ENCODE data around the gene ECEL1.
"Not testable (repeated sequence)": the region's sequence is repeated elsewhere in the genome, so short reads cannot be mapped to it uniquely, and the experiment has no call there.

Gene ECEL1

DNA sequence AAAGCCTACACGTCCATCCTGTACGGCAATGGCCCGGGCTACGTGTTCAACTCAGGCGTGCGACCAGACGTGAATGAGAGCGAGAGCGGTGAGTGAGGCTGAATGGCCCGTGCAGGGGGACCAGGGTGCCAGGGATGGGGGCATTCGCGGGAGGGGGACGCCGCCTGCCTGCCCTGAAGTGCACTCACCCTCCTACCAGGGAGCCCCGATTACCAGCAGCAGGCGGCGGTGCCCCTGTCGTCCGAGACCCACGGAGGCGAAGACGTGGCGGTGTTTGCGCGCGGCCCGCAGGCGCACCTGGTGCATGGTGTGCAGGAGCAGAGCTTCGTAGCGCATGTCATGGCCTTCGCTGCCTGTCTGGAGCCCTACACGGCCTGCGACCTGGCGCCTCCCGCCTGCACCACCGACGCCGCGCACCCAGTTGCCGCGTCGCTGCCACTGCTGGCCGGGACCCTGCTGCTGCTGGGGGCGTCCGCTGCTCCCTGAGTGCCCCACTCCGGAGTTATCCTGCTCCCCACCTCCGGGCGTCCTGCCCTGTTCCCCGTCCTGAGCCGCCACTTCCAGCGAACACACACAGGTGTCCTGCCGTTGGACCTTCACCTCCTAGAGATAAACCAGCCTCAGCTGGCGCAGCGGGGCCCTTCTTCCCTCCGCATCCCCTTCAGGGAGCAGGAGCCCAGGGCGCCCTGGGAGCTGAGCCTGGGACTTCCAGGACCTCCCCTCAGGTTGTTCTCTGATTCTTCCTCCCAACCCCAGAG lies 28.8 kb downstream of the ECEL1 start:
- Histone ChIP-seq H3K9ac (ENCODE audit: low read depth, low read length) (no peak overlapping the region), H3K36me3 (ENCODE audit: control insufficient read depth, insufficient read depth, low read length) (no peaks in the 10 kb centered on the region), H3K27me3 (ENCODE audit: control insufficient read depth, insufficient read depth, low read length) (no peaks in the 10 kb centered on the region), H3K4me3 (ENCODE audit: low read depth, low read length) (no peak overlapping the region), H3K9me3 (ENCODE audit: control insufficient read depth, insufficient read depth, low read length) (no peaks in the 10 kb centered on the region), H3K4me1 (ENCODE audit: control insufficient read depth, insufficient read depth, low read length) (no peaks in the 10 kb centered on the region)

DNA sequence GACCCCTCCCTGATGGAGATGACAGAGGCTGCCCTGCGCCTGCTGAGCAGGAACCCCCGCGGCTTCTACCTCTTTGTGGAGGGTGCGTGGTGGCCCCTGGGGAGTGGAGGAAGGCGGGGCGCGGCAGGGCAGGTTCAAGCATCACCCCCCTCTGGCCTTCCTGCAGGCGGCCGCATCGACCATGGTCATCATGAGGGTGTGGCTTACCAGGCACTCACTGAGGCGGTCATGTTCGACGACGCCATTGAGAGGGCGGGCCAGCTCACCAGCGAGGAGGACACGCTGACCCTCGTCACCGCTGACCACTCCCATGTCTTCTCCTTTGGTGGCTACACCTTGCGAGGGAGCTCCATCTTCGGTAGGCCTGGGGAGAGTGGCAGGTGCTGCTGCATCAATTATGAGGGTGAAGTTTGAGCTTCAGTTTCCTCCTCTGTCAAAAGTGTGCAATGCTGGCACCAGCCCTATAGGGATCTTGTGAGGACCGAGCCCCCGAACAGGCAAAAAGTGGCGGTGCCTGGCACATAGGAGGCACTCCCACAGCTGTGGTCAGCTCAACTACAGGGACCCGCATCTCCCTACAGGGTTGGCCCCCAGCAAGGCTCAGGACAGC lies 29.5 kb downstream of the ECEL1 start:
- Histone ChIP-seq H3K4me1 (ENCODE audit: control insufficient read depth, insufficient read depth, low read length) (no peaks in the 10 kb centered on the region), H3K27me3 (ENCODE audit: control insufficient read depth, insufficient read depth, low read length) (no peaks in the 10 kb centered on the region)

DNA sequence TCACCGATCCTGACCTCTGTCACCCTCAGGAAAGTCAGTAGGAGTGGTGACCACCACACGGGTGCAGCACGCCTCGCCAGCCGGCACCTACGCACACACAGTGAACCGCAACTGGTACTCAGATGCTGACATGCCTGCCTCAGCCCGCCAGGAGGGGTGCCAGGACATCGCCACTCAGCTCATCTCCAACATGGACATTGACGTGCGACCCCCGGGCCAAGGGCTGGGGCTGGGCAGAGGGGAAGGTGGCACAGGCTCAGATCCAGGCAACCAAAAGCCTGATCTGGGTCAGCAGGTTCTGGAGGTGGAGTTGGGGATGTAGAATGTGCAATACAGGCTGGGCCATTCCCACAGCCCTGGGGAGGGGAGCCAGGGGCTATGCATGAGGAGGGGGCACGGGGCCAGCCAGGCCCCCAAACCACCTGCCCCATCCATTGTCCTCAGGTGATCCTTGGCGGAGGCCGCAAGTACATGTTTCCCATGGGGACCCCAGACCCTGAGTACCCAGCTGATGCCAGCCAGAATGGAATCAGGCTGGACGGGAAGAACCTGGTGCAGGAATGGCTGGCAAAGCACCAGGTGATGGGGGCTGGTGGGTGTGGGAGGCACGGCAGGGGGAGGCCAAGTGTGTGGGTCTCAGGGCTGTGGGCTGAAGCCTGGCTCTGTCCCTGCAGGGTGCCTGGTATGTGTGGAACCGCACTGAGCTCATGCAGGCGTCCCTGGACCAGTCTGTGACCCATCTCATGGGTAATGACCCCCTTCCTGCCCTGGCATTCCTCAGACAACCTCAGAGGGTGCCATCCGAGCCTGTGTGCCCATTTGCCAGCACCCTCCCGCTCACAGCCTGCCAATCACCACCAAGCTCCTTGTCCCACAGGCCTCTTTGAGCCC lies 30.3 kb downstream of the ECEL1 start:
- no peaks in the 10 kb centered on the region for H3K9me3 ChIP-seq (ENCODE audit: control insufficient read depth, insufficient read depth, low read length)
- H3K9ac ChIP-seq (ENCODE audit: low read depth, low read length) = no peak overlapping the region
- no peak overlapping the region for H3K4me3 ChIP-seq (ENCODE audit: low read depth, low read length)
- no peaks in the 10 kb centered on the region for H3K36me3 ChIP-seq (ENCODE audit: control insufficient read depth, insufficient read depth, low read length)
- no peaks in the 10 kb centered on the region for H3K27me3 ChIP-seq (ENCODE audit: control insufficient read depth, insufficient read depth, low read length)
- no peaks in the 10 kb centered on the region for H3K4me1 ChIP-seq (ENCODE audit: control insufficient read depth, insufficient read depth, low read length)

More for the DNA sequence above, 29.5 kb downstream of the ECEL1 start:
- Histone ChIP-seq H3K9me3 (ENCODE audit: control insufficient read depth, insufficient read depth, low read length) (no peaks in the 10 kb centered on the region), H3K36me3 (ENCODE audit: control insufficient read depth, insufficient read depth, low read length) (no peaks in the 10 kb centered on the region), H3K4me3 (ENCODE audit: low read depth, low read length) (no peak overlapping the region), H3K9ac (ENCODE audit: low read depth, low read length) (no peak overlapping the region)

DNA sequence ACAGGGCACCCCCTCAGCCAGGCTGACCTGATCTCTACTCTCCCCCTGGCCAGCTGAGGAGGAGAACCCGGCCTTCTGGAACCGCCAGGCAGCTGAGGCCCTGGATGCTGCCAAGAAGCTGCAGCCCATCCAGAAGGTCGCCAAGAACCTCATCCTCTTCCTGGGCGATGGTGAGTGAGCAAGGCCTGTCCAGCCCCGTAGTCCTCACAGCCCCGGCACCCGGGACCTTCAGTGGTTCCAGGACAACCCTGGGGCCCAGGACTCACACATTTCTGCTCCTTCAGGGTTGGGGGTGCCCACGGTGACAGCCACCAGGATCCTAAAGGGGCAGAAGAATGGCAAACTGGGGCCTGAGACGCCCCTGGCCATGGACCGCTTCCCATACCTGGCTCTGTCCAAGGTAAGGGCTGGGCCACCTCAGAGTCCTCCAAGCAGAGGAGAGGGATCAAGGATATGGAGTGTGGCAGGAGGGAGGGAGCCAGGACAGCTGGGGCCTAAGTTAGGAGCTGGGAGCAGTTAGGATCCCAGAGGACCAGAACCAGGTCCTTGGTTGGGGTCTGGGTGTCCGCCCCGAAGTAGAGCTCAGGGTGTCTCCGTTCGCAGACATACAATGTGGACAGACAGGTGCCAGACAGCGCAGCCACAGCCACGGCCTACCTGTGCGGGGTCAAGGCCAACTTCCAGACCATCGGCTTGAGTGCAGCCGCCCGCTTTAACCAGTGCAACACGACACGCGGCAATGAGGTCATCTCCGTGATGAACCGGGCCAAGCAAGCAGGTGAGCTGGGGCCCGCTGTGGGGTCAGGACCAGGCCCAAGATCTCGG lies 31.1 kb downstream of the ECEL1 start:
- Histone ChIP-seq H3K9ac (ENCODE audit: low read depth, low read length) (no peak overlapping the region), H3K27me3 (ENCODE audit: control insufficient read depth, insufficient read depth, low read length) (no peaks in the 10 kb centered on the region), H3K4me1 (ENCODE audit: control insufficient read depth, insufficient read depth, low read length) (no peaks in the 10 kb centered on the region), H3K4me3 (ENCODE audit: low read depth, low read length) (no peak overlapping the region), H3K9me3 (ENCODE audit: control insufficient read depth, insufficient read depth, low read length) (no peaks in the 10 kb centered on the region), H3K36me3 (ENCODE audit: control insufficient read depth, insufficient read depth, low read length) (no peaks in the 10 kb centered on the region)

DNA sequence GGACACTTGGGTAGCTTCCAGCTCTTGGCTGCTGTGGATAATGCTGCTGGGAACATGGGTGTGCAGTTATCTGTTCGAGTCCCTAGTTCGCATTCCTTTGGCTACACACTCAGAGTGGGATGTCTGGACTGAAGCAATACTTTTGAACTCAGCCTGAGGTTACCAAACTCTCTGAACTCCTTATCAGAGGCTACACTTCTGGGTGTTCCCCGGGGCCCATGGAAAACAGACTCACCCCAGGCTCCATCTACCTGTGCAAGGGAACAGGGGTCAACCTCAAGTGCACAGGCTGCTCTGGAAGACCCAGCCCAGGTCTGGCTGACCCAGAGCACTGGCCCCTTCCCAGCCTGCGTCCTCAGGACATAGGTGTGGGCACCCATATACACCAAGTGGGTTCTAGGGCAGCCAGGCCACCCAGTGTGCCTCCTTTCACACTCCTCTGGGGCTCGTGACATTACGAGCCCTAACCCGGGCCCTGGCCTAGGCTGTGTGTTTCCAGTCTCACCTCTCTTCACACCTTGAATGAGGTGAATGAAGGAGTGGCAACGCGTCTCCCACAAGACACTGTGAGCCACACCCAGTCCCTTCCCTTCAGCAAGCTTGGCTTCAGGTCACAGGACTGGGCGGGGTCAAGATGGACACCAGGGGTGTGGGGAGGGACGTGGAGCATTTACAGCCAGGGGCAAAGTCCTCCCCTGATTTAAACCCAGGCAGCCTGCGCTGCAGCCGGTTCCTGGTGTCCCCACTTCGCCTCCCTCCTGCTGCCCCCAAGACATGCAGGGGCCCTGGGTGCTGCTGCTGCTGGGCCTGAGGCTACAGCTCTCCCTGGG lies 32.0 kb downstream of the ECEL1 start, which contains the start of gene ALPI:
TSS of gene ALPI (plus strand) at position 728 of the 830 bp plus-strand sequence. CDS start at position 775, 47 bp downstream.
- H3K4me3 ChIP-seq (ENCODE audit: low read depth, low read length) = no peak within 1 kb of the TSS
- no peaks in the 10 kb centered on the region for H3K9me3 ChIP-seq (ENCODE audit: control insufficient read depth, insufficient read depth, low read length)
- no peaks in the 10 kb centered on the region for H3K36me3 ChIP-seq (ENCODE audit: control insufficient read depth, insufficient read depth, low read length)
- H3K9ac ChIP-seq (ENCODE audit: low read depth, low read length) = no peak within 1 kb of the TSS
- H3K4me1 ChIP-seq (ENCODE audit: control insufficient read depth, insufficient read depth, low read length) = no peaks in the 10 kb centered on the region
- no peaks in the 10 kb centered on the region for H3K27me3 ChIP-seq (ENCODE audit: control insufficient read depth, insufficient read depth, low read length)

DNA sequence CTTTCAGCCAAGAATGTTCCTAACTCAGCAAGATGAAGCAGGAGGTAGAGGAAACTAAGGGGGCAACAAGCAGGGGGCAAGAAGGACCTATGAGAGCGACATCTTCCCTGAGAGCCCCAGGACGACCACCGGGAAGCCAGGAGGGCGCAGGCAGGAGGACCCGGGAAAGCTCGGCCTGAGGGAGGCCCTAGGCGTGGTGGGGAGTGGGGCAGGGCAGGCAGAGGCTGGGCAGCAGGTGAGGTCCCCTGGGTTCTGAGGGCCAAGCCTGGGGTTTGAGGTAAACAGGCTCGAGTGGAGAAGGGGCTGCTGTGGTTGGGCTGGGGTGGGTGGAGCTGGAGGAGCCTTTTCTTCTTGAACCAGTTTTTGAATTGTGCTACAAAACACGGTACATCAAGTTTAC lies 33.0 kb downstream of the ECEL1 start:
- H3K4me3 ChIP-seq (ENCODE audit: low read depth, low read length) = no peak overlapping the region
- H3K9ac ChIP-seq (ENCODE audit: low read depth, low read length) = no peak overlapping the region
- no peaks in the 10 kb centered on the region for H3K9me3 ChIP-seq (ENCODE audit: control insufficient read depth, insufficient read depth, low read length)
- no peaks in the 10 kb centered on the region for H3K4me1 ChIP-seq (ENCODE audit: control insufficient read depth, insufficient read depth, low read length)
- H3K36me3 ChIP-seq (ENCODE audit: control insufficient read depth, insufficient read depth, low read length) = no peaks in the 10 kb centered on the region
- no peaks in the 10 kb centered on the region for H3K27me3 ChIP-seq (ENCODE audit: control insufficient read depth, insufficient read depth, low read length)

DNA sequence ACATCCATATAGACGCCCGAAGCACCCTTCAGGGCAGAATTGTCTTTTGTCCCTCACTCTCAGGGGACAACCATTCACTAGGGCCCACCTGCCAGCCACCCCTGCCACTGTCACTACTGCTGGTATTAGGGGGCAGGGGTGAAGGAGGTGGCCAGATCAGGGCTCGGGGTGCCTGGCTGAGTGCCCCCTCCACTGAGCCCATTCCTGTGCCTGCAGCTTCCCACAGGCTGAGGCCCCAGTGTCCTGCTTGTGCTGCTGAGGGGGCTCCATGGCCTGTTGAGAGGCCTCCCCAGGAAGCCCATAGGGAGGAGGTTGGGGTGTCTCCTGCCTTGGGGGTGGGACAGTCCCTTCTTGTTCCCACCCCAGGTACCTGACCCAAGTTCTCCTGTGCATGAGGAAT lies 36.0 kb downstream of the ECEL1 start:
- not testable (repeated sequence) for H3K4me1 ChIP-seq (ENCODE audit: control insufficient read depth, insufficient read depth, low read length); H3K9me3 ChIP-seq (ENCODE audit: control insufficient read depth, insufficient read depth, low read length); H3K9ac ChIP-seq (ENCODE audit: low read depth, low read length); H3K27me3 ChIP-seq (ENCODE audit: control insufficient read depth, insufficient read depth, low read length); H3K36me3 ChIP-seq (ENCODE audit: control insufficient read depth, insufficient read depth, low read length); H3K4me3 ChIP-seq (ENCODE audit: low read depth, low read length)

DNA sequence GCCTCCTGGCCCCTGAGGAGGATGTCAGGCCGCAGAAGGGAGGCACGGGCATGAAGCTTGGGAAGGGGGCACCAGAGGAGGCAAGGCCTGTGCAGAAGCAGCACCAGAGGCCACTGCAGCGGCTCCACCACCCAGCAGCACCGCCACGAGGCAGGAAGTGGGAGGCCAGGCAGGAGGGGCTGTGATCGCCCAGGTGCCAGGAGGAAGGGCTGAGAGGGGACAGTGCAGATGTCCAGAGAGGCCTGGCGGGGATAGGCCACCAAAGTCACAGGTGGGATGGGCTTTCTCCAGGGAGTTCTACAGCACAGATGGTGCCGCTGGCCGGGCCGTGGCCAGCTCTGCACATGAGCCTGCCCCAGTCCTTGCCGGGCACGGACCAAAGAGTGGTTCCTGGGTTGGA lies 37.7 kb downstream of the ECEL1 start:
- H3K9ac ChIP-seq (ENCODE audit: low read depth, low read length) = no peak overlapping the region
- no peaks in the 10 kb centered on the region for H3K9me3 ChIP-seq (ENCODE audit: control insufficient read depth, insufficient read depth, low read length)

DNA sequence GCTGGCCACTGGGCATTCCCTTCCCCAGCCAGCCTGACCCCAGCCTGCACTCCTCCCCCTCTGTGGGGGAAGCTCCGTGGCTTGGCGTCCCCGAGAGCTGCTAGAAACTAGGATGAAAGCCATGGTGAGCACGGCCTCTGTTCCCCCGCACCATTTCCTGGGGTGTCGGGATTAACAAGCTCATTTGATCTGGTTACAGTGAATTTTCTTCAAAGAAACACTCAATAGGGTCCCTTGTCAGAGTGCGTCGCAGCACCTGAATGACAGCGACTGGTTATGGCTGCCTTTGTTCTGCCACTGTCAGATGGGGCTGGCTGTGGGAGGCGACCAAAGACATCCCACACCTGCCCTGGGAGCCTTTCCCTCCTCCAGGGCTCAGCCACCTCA lies 39.3 kb downstream of the ECEL1 start:
- Histone ChIP-seq H3K36me3 (ENCODE audit: control insufficient read depth, insufficient read depth, low read length) (no peaks in the 10 kb centered on the region), H3K27me3 (ENCODE audit: control insufficient read depth, insufficient read depth, low read length) (no peaks in the 10 kb centered on the region), H3K9ac (ENCODE audit: low read depth, low read length) (no peak overlapping the region), H3K4me3 (ENCODE audit: low read depth, low read length) (no peak overlapping the region), H3K9me3 (ENCODE audit: control insufficient read depth, insufficient read depth, low read length) (no peaks in the 10 kb centered on the region), H3K4me1 (ENCODE audit: control insufficient read depth, insufficient read depth, low read length) (no peaks in the 10 kb centered on the region)

More for the DNA sequence above, 37.7 kb downstream of the ECEL1 start:
- Histone ChIP-seq H3K36me3 (ENCODE audit: control insufficient read depth, insufficient read depth, low read length) (no peaks in the 10 kb centered on the region), H3K27me3 (ENCODE audit: control insufficient read depth, insufficient read depth, low read length) (no peaks in the 10 kb centered on the region), H3K4me3 (ENCODE audit: low read depth, low read length) (no peak overlapping the region), H3K4me1 (ENCODE audit: control insufficient read depth, insufficient read depth, low read length) (no peaks in the 10 kb centered on the region)

DNA sequence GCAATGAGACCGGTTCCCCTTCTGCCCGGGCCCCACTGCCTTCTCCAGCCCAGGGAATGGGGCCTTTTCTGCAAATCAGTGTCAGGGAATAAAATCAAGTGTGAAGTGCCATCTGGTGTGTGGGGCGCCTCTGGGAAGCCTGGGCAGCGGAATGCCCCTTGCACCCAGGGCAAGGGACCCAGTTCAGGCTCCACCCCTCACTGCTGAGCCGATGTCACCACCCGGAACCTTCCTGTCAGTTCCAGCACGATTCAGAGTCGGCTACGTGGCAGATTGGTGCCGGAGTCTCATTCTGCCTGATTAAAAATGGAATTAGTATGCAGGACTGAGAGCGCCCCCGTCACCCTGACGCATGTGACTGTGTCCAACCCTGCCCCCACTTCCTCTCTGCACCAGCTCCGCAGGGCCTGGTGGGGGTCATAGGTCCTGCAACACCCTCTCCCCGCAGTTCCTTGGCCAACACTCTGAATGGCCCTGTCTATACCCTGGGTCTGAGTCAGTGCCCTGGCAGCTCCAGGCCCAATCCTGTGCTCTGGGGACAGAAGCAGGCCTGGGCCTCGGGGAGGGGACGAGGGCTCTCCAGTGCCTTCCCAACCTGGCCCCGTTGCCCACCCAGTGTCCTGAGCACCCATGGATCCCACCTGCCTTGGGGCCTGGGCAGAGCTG lies 39.9 kb downstream of the ECEL1 start:
- H3K36me3 ChIP-seq (ENCODE audit: control insufficient read depth, insufficient read depth, low read length) = no peaks in the 10 kb centered on the region

More for the DNA sequence above, 39.9 kb downstream of the ECEL1 start:
- Histone ChIP-seq H3K4me1 (ENCODE audit: control insufficient read depth, insufficient read depth, low read length) (no peaks in the 10 kb centered on the region), H3K9me3 (ENCODE audit: control insufficient read depth, insufficient read depth, low read length) (no peaks in the 10 kb centered on the region), H3K27me3 (ENCODE audit: control insufficient read depth, insufficient read depth, low read length) (no peaks in the 10 kb centered on the region), H3K9ac (ENCODE audit: low read depth, low read length) (no peak overlapping the region), H3K4me3 (ENCODE audit: low read depth, low read length) (no peak overlapping the region)

All from iPS-15b (cell line).